Muscle of arm (tissue), 14 donors: Measurements from ENCODE around the gene TMEM205. TPM values are rescaled to one million over a fixed set of nuclear protein-coding genes. Genes with fewer than 3 reads are reported as not detected.
"Not testable (repeated sequence)": the region's sequence is repeated elsewhere in the genome, so short reads cannot be mapped to it uniquely, and the experiment has no call there.

Source experiments
- DNase-seq: peaks from one replicate; pipeline ENCODE4 v3.0.0-alpha.2; 2013
- long read RNA-seq, 11 donors: transcript quantifications; one replicate each; lab custom pipeline, GENCODE V29; 2026
- polyA plus RNA-seq, 12 donors: library from polyadenylated mRNA; unstranded; fragments of 120-200 nt; gene quantifications; one replicate each; pipeline ENCODE4 v1.2.1, GENCODE V29; 2013; ENCODE audit not compliant: insufficient read length in 12 of 12

The TMEM205 gene
- 10 to 100 TPM in 11 of 12 donors, not detected in 1; 34.5 to 56.2 (median 42.0) TPM for polyA plus RNA-seq
- long read RNA-seq, donor 1, transcript TMEM205-210 (4 exons, 840 nt) = minor isoform, 5 of 55 reads
- long read RNA-seq, donor 1, transcript TMEM205-205 (4 exons, 677 nt) = minor isoform, 5 of 55 reads
- long read RNA-seq, donor 1, transcript TMEM205-216 (4 exons, 792 nt) = major isoform, 26 of 55 reads
- long read RNA-seq, donor 1, partial matches to known transcripts = 11 of 55 reads
- long read RNA-seq, donor 1, other reads (novel, unspliced or antisense) = 0 of 55 reads
- long read RNA-seq, donor 2, transcript TMEM205-201 (3 exons, 1,034 nt) = minor isoform, 6 of 33 reads
- long read RNA-seq, donor 2, transcript TMEM205-216 (4 exons, 792 nt) = major isoform, 18 of 33 reads
- long read RNA-seq, donor 2, partial matches to known transcripts = 0 of 33 reads
- long read RNA-seq, donor 2, other reads (novel, unspliced or antisense) = 0 of 33 reads
- long read RNA-seq, donor 3, transcript TMEM205-216 (4 exons, 792 nt) = major isoform, 10 of 22 reads
- long read RNA-seq, donor 3, partial matches to known transcripts = 0 of 22 reads
- long read RNA-seq, donor 3, other reads (novel, unspliced or antisense) = 0 of 22 reads
- long read RNA-seq, donor 4, transcript TMEM205-201 (3 exons, 1,034 nt) = major isoform, 5 of 14 reads
- long read RNA-seq, donor 4, partial matches to known transcripts = 0 of 14 reads
- long read RNA-seq, donor 4, other reads (novel, unspliced or antisense) = 0 of 14 reads
- long read RNA-seq, donor 5, transcript TMEM205-201 (3 exons, 1,034 nt) = minor isoform, 7 of 45 reads
- long read RNA-seq, donor 5, transcript TMEM205-216 (4 exons, 792 nt) = major isoform, 17 of 45 reads
- long read RNA-seq, donor 5, transcript TMEM205-203 (2 exons, 1,147 nt) = minor isoform, 9 of 45 reads
- long read RNA-seq, donor 5, partial matches to known transcripts = 0 of 45 reads
- long read RNA-seq, donor 5, other reads (novel, unspliced or antisense) = 0 of 45 reads
- long read RNA-seq, donor 6, transcript TMEM205-216 (4 exons, 792 nt) = major isoform, 6 of 22 reads
- long read RNA-seq, donor 6, transcript TMEM205-203 (2 exons, 1,147 nt) = minor isoform, 5 of 22 reads
- long read RNA-seq, donor 6, partial matches to known transcripts = 0 of 22 reads
- long read RNA-seq, donor 6, other reads (novel, unspliced or antisense) = 0 of 22 reads
- long read RNA-seq, donor 7, transcript TMEM205-216 (4 exons, 792 nt) = major isoform, 6 of 13 reads
- long read RNA-seq, donor 7, partial matches to known transcripts = 0 of 13 reads
- long read RNA-seq, donor 7, other reads (novel, unspliced or antisense) = 0 of 13 reads
- long read RNA-seq, donor 8, transcript TMEM205-201 (3 exons, 1,034 nt) = minor isoform, 6 of 36 reads
- long read RNA-seq, donor 8, transcript TMEM205-202 (4 exons, 916 nt) = minor isoform, 6 of 36 reads
- long read RNA-seq, donor 8, transcript TMEM205-216 (4 exons, 792 nt) = major isoform, 13 of 36 reads
- long read RNA-seq, donor 8, partial matches to known transcripts = 0 of 36 reads
- long read RNA-seq, donor 8, other reads (novel, unspliced or antisense) = 0 of 36 reads
- long read RNA-seq, donor 9, transcript TMEM205-216 (4 exons, 792 nt) = major isoform, 15 of 32 reads
- long read RNA-seq, donor 9, partial matches to known transcripts = 0 of 32 reads
- long read RNA-seq, donor 9, other reads (novel, unspliced or antisense) = 0 of 32 reads
- long read RNA-seq, donor 10, transcript TMEM205-216 (4 exons, 792 nt) = major isoform, 18 of 37 reads
- long read RNA-seq, donor 10, transcript TMEM205-202 (4 exons, 916 nt) = minor isoform, 5 of 37 reads
- long read RNA-seq, donor 10, partial matches to known transcripts = 0 of 37 reads
- long read RNA-seq, donor 10, other reads (novel, unspliced or antisense) = 0 of 37 reads
- long read RNA-seq, donor 11, transcript TMEM205-203 (2 exons, 1,147 nt) = minor isoform, 8 of 33 reads
- long read RNA-seq, donor 11, transcript TMEM205-216 (4 exons, 792 nt) = major isoform, 12 of 33 reads
- long read RNA-seq, donor 11, partial matches to known transcripts = 0 of 33 reads
- long read RNA-seq, donor 11, other reads (novel, unspliced or antisense) = 0 of 33 reads

DNA sequence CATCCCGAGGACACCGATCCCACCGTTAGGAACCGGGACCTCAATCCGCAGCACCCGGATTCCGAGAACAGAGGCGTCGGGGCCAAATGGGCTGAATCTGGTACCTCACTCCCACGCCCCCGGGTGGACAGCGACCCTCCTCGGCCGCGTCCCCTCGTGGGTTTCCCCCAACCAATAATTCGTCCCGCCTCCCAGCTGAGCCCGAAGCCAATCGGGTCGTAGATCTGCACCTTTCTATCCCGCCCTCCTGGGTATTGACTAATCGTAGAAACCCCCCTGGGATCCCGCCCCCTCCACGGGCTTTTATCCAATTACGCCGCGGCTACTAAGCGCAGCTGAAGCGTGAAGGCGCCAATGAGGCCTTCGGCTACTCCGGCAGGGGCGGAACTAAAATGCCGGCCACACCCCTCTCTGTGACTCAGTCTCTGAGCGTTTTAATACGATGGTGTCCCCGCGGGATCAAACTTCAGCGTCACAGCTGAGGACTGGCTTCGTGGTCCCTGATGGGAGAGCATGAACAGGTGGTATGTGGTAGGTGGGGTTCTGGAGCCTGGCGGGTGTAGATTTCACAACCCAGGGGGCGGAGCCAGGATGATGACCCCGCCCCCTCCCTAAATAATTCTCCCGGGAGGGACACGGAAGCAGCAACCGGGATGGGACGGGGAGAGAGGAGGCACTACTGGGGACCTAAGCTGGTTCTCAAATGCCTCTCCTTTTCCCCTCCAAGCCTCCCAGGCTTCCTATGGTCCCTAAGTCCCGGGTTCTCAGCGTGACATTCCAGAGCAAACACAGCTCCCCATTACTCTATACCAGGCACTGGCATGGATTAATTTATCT is at the start of gene TMEM205, which contains the start of gene CCDC159:
Gene TMEM205, minus strand, starts transcription at position 165 of the 837 bp plus-strand sequence. CDS start 649 bp downstream, outside the sequence.
Gene CCDC159, plus strand, starts transcription at position 416 of the 837 bp plus-strand sequence. Its CDS starts 88 bp downstream, at position 504.
- DNase-seq = peak; percentile 95

DNA sequence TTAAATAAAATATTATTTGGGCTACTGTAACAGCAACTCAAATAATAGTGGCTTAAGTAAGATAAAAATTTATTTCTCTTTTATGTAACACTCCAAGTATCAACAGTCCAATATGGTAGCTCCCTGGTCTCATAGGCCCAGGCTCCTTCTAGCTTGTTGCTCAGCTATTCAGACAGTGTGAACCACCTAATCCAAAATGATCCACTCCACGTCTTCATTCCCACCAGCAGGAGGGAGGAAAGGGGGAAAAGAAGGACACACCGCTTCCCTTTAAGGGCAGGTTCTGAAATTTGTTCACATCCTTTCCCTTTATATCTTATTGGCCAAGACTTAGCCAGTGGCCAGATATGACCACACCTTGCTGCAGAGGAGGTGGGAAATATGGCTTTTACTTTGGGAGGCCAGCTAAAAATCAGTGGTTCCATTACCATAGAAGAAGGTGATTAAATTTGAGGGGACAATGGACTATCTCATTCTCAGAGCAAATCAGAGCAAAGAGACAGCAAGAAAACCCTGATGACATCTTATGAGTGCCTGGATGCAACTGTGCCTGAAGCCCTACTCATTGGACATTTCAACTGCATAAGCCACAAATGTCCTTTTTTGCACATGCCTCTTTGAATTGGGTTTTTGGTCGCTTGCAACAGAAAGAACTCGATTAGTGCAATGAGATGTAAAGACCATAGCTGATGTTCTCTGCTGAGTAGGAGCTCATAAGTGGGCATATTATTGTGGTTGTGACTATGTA is 45.0 kb upstream of the TMEM205 start:
- DNase-seq = no peak

DNA sequence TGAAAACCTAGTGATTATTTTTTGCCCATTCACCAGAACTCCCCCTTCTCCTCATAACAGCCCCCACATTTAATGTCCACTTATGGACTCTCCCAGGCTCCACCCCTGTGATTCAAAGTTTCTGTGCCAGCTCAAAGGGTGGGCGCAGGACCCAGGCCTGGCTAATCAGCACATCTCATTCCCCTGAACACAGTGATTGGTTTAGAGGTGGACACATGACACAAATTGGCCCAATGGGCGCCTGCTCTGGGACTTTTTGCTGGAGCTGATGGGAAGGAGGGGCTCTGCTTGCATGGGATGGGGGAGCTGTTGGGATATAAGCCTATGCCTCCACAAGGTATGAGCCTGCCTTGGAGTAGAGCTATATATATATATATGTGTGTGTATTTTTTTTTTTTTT is 44.3 kb upstream of the TMEM205 start:
- no peak for DNase-seq

DNA sequence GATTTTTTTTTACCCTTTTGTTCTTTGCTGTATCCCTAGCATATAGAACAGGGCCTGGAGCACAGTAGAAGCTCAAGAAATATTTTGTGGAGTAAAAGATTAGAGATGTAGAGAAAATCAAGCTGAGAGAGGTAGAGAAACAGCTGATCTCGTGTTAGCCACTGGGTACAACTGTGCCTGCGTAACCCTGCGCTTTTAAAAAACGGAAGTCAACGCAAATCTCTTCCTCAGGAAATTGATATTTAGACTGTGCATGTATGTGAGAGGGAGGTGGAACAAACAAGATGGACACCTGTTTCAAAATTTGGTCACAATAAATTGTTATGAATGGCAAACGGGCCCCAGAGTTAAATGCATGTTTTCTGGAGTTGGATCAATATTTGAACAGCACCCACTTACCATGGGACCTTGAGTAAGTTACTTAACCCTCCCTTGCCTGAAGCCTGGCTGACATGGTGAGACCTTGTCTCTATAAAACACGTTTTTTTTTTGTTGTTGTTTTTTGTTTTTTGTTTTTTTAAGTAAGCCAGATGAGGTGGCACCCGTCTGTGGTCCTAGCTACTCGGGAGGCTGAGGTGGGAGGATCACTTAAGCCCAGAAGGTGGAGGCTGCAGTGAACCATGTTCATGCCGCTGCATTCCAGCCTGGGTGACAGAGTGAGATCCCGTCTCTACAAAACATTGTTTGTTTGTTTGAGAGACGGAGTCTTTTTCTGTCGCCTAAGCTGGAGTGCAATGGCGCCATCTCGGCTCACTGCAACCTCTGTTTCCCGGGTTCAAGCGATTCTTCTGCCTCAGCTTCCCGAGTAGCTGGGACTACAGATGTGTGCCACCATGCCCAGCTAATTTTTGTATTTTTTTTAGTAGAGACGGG is 41.3 kb upstream of the TMEM205 start:
- no peak for DNase-seq

DNA sequence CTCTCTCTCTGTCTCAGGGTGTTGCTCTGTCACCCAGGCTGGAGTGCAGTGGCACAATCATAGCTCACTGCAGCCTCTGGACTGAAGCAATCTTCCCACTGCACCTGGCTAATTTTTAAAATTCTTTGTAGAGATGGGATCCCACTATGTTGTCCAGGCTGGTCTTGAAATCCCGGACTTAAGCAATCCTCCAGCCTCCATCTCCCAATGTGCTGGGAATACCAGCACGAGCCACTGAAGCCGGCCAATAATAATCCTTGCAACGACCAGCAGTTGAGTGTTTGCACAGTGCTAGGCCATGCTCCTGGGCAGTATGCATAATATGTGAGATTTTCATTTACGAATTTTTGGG is 38.7 kb upstream of the TMEM205 start:
- DNase-seq = no peak

DNA sequence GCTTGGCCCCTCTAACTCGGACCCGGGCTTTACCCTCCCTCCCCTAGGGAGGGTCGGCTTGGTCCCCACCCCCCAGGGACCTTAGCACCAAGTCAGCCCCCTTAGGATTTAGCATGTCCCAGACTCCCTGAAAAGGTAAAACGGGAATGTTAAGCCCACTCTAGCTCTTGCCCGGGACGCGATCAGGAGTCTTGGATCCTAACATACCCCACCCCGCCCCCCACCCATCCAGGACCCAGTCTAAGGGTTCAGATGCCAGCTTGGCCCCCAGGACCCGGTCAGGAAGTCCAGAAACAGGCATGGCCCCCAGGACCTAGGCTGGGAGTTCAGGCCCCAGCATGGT is 37.6 kb upstream of the TMEM205 start:
- DNase-seq = no peak

DNA sequence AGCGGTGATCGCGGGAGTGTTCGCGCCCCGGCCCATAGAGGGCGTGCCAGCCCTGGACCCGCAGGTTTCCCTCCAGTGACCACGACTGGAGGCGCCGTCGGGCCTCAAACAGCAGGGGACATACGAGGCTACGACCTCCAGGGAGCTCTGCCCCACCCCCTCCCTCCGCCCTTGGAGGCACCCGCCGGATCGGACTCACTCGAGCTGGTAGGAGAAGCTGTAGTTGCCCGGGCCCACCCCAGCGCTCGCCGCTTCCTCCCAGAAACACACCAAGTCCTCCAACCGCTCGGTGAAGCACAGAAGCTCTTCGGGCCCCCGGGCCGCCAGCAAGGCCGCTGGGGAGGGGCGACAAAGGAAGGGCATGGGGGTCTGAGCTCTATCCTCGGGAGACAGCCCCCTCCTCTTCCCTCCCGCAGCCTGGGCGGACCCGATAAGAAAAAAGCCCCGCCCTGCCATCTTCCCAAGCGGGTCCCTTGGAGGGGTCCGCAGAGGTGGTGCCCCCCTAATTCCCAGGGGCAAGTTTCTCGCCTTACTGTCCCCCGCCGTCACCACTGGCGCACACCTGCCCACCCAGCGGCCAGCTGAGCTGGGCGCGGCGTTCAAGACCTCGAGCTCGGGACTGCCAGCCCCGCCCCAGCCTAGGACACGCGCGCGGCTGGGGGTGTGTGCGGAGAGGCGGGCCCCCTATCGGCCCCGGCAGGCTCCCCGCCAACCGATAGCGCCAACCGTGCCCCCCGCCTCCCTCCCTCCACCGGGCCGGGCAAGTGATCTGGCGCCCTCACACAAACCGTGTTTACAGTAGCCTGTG is 37.0 kb upstream of the TMEM205 start:
- DNase-seq = no peak

DNA sequence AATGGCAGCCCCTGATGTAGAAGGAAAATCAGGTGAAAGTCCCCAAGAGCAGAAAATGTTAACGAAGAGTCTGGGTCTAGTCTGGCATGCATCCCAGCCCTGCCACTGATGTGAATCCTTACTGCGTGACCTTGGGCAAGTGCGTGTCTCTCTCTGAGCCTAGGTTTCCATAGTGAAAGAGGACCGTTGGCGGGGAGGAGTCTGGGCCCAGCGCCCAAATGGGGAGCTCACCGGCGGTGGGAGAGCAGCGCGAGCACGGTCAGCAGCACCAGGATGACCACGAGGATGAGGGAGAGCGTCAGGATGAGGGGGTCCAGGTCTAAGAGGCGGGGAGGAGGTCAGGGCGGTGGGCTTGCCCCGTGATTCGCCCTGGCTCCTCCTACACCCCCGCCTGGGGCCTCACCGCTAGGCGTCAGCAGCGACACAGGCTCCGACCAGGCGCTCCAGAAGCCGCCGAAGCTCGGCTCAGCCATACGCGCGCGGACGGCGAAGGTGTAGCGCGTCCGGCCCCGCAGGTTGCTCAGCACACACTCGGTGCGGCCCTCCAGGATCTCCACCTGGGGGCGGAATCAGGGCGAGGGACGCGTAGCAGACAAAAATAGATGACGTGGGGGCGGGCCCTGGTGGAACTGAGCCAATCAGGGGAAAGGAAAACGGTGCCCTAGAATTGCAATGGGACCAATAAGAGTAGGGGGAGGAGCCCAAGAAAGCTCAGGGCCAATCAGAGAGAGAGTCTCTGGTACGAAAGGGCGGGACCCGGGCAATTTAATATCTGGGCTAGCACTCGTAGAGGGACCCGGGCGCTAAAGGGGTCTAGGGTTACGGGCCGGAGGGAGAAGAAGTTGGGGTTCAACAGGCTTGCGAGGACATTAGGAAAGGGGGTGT is 34.8 kb upstream of the TMEM205 start:
- peak; percentile 96 for DNase-seq

DNA sequence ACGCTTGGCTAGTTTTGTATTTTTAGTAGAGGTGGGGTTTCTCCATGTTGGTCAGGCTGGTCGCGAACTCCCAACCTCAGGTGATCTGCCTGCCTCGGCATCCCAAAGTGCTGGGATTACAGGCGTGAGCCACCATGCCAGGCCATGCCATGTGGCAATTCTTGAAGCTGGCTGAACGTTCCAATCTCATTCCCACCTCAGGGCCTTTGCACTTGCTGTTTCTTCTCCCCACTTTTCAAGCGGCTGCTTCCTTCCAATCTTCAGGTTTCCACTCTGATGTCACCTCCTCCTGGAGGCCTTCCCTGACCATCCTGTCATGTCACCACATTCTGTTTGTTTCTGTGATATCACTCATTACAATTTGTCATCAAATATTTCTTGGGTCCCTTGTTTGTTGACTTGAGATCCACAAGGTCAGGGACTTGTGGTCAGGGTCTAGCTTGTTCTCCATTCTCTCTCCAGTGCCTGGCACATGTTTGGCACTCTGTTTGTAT is 33.8 kb upstream of the TMEM205 start:
- DNase-seq = no peak

DNA sequence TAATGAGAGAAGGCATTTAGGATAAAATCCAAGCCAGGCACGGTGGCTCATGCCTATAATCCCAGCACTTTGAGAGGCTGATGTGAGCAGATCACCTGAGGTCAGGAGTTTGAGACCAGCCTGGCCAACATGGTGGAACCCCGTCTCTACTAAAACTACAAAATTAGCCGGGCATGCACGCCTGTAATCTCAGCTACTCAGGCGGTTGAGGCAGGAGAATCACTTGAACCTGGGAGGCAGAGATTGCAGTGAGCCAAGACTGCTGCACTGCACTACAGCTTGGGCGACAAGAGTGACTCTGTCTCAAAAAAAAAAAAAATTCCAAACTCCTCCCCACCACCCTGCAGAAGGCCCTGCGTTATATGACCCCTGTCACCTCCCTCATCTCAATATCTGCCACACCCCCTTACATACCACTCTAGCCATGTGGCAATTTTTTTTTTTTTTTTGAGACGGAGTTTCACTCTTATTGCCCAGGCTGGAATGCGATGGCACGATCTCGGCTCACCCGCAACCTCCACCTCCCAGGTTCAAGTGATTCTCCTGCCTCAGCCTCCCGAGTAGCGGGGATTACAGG is 33.3 kb upstream of the TMEM205 start:
- not testable (repeated sequence) for DNase-seq

DNA sequence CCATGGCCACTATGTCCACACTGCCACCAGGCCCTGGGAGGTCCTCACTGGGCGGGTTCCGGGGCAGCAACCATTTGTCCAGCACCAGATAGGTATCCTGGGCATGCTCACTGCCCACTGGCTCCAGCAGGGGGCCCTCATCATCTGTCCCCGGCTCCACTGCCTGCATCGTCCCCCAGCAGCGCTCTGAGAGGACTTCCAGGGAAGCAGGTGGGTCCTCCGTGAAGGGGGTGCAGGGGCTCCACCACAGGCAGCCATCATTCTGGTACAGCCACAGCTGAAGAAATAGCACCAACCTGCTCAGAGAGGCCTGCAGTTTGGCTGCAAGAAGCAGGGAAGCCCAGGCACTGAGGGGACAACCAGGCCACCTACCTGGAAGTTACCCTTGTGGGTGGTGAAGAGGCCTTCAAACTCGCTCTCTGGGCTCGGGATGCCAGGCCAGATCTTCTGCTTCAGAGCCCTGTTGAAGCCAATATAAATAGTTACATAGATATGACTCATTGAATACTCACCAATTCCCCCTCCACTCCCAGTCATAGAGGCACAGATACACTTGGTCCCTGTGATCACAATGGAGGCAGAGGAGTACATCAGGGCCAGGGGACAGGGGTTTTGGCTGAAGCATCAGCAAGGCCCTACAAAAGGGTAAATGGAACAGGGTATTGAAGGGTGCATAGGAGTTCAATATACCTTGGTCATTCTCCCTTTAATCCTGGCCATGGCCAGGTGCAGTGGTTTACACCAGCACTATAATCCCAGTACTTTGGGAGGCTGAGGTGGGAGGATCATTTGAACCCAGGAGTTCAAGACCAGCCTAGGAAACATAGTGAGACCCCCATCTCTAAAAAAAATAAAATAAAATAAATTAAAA is 32.5 kb upstream of the TMEM205 start:
- DNase-seq = no peak

DNA sequence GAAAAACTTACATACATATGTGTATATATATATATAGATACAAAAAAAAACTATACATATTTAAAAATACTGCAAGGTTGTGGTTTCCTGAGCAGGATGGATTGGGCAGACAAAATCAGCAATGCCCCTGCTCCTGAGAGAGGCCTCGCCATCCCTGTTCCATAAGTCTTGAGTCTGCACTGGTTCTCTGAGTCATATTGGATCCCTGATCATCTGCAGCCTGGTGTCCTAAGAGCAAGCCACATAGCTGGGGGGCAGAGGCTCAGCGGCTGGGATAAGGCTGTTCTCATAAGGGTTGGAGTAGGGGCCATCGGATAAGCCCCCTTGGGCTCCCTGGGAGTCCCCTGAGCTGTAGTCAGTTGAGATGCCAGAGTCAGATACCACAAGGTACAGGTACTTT is 31.7 kb upstream of the TMEM205 start:
- DNase-seq = no peak

DNA sequence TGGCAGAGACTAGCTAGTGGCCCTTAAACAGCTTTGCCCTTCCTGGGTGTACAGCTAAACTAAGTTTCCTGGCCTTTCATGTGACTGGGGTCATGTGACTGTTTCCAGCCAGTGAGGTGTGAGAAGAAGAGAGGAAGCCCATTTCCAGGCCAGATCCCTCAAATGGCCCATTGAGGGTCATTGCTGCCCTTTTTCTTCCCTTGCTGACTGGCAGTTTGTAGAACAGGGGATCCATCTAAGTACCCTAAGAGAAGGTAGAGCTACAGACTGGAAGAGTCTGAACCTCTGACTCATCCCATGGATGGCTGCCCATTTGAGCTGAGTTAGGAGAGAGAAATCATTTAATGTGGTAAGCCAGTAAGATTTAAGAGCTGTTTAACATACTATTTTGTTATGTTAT is 31.2 kb upstream of the TMEM205 start:
- DNase-seq = no peak
